ENCODE data around the gene NOL3. TPM values are rescaled to one million over a fixed set of nuclear protein-coding genes. Genes with fewer than 3 reads are reported as not detected.

The NOL3 gene
- total and polyA plus RNA-seq, 4 donors: 3.0 to 18.0 (median 10.7) TPM

- 13% methylated on average over 59 of the region's 59 CpGs for WGBS
- H3K36me3 ChIP-seq (ENCODE audit: control insufficient read depth in 4 of 4, insufficient read depth in 3 of 4, low read depth in 1 of 4, low read length in 3 of 4): no peaks in the 10 kb centered on the region
- DNase-seq (ENCODE audit: low spot score): no peak
These were observed 14.2 kb downstream of the NOL3 start for GRCh38 chr16:67184453-67184994.

More at GRCh38 chr16:67184453-67184994, 14.2 kb downstream of the NOL3 start:
- Histone ChIP-seq H3K9ac (ENCODE audit: low read depth in 1 of 2, low read length in 2 of 2) (no peak overlapping the region), H3K9me3 (ENCODE audit: control insufficient read depth in 4 of 4, low read length in 3 of 4) (no peaks in the 10 kb centered on the region), H3K27me3 (ENCODE audit: control insufficient read depth in 4 of 4, insufficient read depth in 4 of 4, low read length in 3 of 4) (no peaks in the 10 kb centered on the region), H3K4me1 (ENCODE audit: control insufficient read depth in 4 of 4, insufficient read depth in 4 of 4, low read length in 3 of 4) (peaks cover 8 to 28% (median 19%) of the 10 kb centered on the region in 4 donors), H3K27ac (ENCODE audit: low read depth in 1 of 2, low read length in 2 of 2) (peak overlapping the region; percentile 84 to 85), H3K4me3 (ENCODE audit: low read depth in 1 of 3, low read length in 3 of 3) (peak overlapping the region; percentile 58 to 69 (median 66))
- TF ChIP-seq REST (IDR thresholded peaks at IDR 0.05) (no peak), RXRA (IDR thresholded peaks at IDR 0.05) (no peak), HNF4G (IDR thresholded peaks at IDR 0.05) (no peak), TAF1 (conservative IDR thresholded peaks at IDR 0.05) (no peak), SP1 (IDR thresholded peaks at IDR 0.05) (no peak), EGR1 (IDR thresholded peaks at IDR 0.05; ENCODE audit: low read depth in 2 of 2) (no peak), GABPA (IDR thresholded peaks at IDR 0.05 in 1 of 2, conservative IDR thresholded peaks at IDR 0.05 in 1 of 2) (no peak), ZBTB33 (IDR thresholded peaks at IDR 0.05) (no peak), FOXA1 (IDR thresholded peaks at IDR 0.05) (no peak), CTCF (IDR thresholded peaks at IDR 0.05; ENCODE audit: low read depth, low read length, missing input control) (no peak), NR2F2 (IDR thresholded peaks at IDR 0.05) (no peak), ATF3 (IDR thresholded peaks at IDR 0.05) (no peak), JUND (IDR thresholded peaks at IDR 0.05) (no peak), RAD21 (IDR thresholded peaks at IDR 0.05) (no peak)

Measured in liver (tissue), 9 donors.